Pancreas (tissue), 10 donors: Measurements from ENCODE around the gene DIO2. TPM values are rescaled to one million over a fixed set of nuclear protein-coding genes. Genes with fewer than 3 reads are reported as not detected.
A peak's percentile ranks its signal among the peaks of the same experiment; 100 is the strongest.

Experiments used
- ATAC-seq, 4 donors: fragments of 200-7000 bp; cut with Tn5 transposase; one replicate each; pipeline versions ENCODE4 v1.8.0 to v1.9.1; 2020; ENCODE audit warnings: mild to moderate bottlenecking in 4 of 4, moderate library complexity in 4 of 4
- DNase-seq, 6 donors: peaks; one replicate each; pipeline ENCODE4 v3.0.0-alpha.2; 2020
- FAIRE-seq: peaks from 2 replicates; lab custom pipeline; 2012; peaks lifted over from hg19 to GRCh38; lab: Jason Lieb, UNC
- H3K27ac ChIP-seq, 4 donors: fragments of 200-600 bp; sonication (generic); 1 replicate in 3 of 4; 2 replicates in 1 of 4; pipeline versions ENCODE4 v1.5.0 to v1.8.0; 2020
- H3K27me3 ChIP-seq, 4 donors: fragments of 200-600 bp; one replicate each; pipeline ENCODE4 v1.8.0; 2021
- H3K36me3 ChIP-seq, 3 donors: fragments of 200-600 bp; sonication (generic) in 1 of 3; one replicate each; pipeline versions ENCODE4 v1.5.0 to v1.8.0; 2020 to 2021
- H3K4me1 ChIP-seq, 3 donors: fragments of 200-600 bp; one replicate each; pipeline ENCODE4 v1.8.0; 2021
- H3K4me3 ChIP-seq, 4 donors: fragments of 200-600 bp; sonication (generic) in 2 of 4; one replicate each; pipeline versions ENCODE4 v1.5.0 to v1.8.0; 2020 to 2021
- H3K9me3 ChIP-seq, 4 donors: fragments of 200-600 bp; one replicate each; pipeline ENCODE4 v1.8.0; 2021
- WGBS, 2 donors: extraction: QIAGEN DNeasy Blood & Tissue Kit; methylation state at CpG; one replicate each; pipeline ENCODE4 v1.1.7; 2013; 5-methylcytosine and 5-hydroxymethylcytosine counted together
- intact Hi-C, 3 donors: fragments of 100-400 bp; cut with DNase I; formaldehyde crosslinking; loops; one replicate each; pipeline versions ENCODE4 v1.11.1 to v1.14.2; 2022
- polyA plus RNA-seq, 2 donors: library from polyadenylated mRNA; stranded (reverse); fragments of 200-250 nt; gene quantifications; one replicate each; pipeline ENCODE4 v1.2.3, GENCODE V29; 2013
- total RNA-seq, 6 donors: library from RNA; stranded (reverse); fragmentation: NEBNext Ultra II Directional in 4 of 6; extraction: Animal tissue kit (Norgen Biotek cat#: 25700) in 4 of 6; gene quantifications; one replicate each; pipeline versions ENCODE4 v1.2.1 to v1.2.4, GENCODE V29; 2021 to 2023
- TF ChIP-seq, protein P1 (sequence below), 4 donors: fragments of 200-600 bp; sonication (generic) in 3 of 4; IDR thresholded peaks; one replicate each; pipeline versions ENCODE4 v1.5.0 to v1.8.0; 2021; ENCODE audit warnings: antibody characterized with exemption in 4 of 4
- donor health status: healthy with polysubstance abuse.
- donor health status: DM: no; HTN: no; CAD: no; lungs with moderate emphysema.
- donor health status: DM: no; HTN: no; CAD: no.
- donor health status: control.
- donor health status: control.
- donor health status: Bipolar disorder and iron deficiency.
- donor health status: DM: yes; HTN: yes; CAD: no.
- donor health status: DM: no; HTN: no; CAD: no.
- donor health status: DM: no; HTN: no; CAD: no.
- donor health status: DM: yes; HTN: yes; CAD: no.

The DIO2 gene
- total and polyA plus RNA-seq, 8 donors, result 0.08 to 3.8 (median 0.42) TPM

DNA sequence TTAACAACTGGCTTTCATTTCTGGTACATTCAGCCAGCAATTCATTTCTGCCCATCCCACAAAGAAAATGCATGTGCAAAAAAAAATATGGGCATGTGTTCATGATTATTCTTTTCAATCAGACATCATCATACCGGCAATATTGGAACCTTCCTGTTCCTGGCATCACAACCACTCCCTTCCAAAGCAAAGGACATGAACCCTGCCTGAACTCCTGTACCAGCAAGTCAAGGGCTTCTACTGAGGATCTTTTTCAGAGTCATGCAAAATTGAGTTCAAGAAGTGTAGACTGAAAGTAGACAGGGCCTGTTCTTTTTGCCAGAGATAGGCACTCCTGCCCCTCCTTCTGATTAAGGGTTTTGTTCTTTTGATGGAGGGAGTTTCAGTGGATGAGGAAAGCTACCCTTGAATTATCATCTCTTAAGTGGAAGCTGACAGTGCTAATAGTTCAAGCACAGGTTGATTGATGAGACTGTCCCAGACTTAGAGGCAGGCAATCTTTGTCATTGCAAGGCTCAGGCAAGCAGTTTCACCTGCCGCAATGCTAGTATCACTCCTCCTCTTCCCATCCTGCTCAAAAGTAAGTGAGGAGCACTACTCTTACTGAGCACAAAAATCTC, 22.3 kb upstream of the DIO2 start:
- no peak for FAIRE-seq
- DNase-seq, result no peak
- Histone ChIP-seq H3K27ac (no peak overlapping the region), H3K36me3 (no peaks in the 10 kb centered on the region), H3K9me3 (no peaks in the 10 kb centered on the region), H3K4me1 (no peaks in the 10 kb centered on the region), H3K27me3 (no peaks in the 10 kb centered on the region), H3K4me3 (no peak overlapping the region)
- 58 to 83% methylated on average over 2 of the region's 2 CpGs for WGBS, 2 donors
- TF ChIP-seq, protein P1, sequence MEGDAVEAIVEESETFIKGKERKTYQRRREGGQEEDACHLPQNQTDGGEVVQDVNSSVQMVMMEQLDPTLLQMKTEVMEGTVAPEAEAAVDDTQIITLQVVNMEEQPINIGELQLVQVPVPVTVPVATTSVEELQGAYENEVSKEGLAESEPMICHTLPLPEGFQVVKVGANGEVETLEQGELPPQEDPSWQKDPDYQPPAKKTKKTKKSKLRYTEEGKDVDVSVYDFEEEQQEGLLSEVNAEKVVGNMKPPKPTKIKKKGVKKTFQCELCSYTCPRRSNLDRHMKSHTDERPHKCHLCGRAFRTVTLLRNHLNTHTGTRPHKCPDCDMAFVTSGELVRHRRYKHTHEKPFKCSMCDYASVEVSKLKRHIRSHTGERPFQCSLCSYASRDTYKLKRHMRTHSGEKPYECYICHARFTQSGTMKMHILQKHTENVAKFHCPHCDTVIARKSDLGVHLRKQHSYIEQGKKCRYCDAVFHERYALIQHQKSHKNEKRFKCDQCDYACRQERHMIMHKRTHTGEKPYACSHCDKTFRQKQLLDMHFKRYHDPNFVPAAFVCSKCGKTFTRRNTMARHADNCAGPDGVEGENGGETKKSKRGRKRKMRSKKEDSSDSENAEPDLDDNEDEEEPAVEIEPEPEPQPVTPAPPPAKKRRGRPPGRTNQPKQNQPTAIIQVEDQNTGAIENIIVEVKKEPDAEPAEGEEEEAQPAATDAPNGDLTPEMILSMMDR (IDR thresholded peaks at IDR 0.05), result no peak
- intact Hi-C loops, result no loop called here
- ATAC-seq, result no peak

GRCh38 chr14:80231702-80232101, 20.4 kb upstream of the DIO2 start:
- WGBS, 2 donors, result 42 to 64% methylated on average over 2 of the region's 2 CpGs
- intact Hi-C loops, result no loop called here
- Histone ChIP-seq H3K9me3 (no peaks in the 10 kb centered on the region), H3K36me3 (no peaks in the 10 kb centered on the region), H3K4me1 (no peaks in the 10 kb centered on the region), H3K4me3 (no peak overlapping the region), H3K27ac (no peak overlapping the region), H3K27me3 (no peaks in the 10 kb centered on the region)
- no peak for FAIRE-seq
- TF ChIP-seq, protein P1 (IDR thresholded peaks at IDR 0.05), result no peak
- no peak for DNase-seq
- ATAC-seq, result peak in 3 of 4 donors; percentile 15 to 62 (median 60)

GRCh38 chr14:80223696-80224465, 12.6 kb upstream of the DIO2 start:
- FAIRE-seq (no peak), ATAC-seq (no peak), DNase-seq (no peak)
- H3K4me1 ChIP-seq, result no peaks in the 10 kb centered on the region
- intact Hi-C loops, result no loop called here
- whole genome bisulfite sequencing, 2 donors, result 84 to 90% methylated on average over 3 of the region's 3 CpGs
- no peak overlapping the region for H3K27ac ChIP-seq
- H3K4me3 ChIP-seq, result no peak overlapping the region
- H3K9me3 ChIP-seq, result no peaks in the 10 kb centered on the region
- TF ChIP-seq, protein P1 (IDR thresholded peaks at IDR 0.05), result no peak
- H3K36me3 ChIP-seq, result no peaks in the 10 kb centered on the region
- H3K27me3 ChIP-seq, result no peaks in the 10 kb centered on the region

DNA sequence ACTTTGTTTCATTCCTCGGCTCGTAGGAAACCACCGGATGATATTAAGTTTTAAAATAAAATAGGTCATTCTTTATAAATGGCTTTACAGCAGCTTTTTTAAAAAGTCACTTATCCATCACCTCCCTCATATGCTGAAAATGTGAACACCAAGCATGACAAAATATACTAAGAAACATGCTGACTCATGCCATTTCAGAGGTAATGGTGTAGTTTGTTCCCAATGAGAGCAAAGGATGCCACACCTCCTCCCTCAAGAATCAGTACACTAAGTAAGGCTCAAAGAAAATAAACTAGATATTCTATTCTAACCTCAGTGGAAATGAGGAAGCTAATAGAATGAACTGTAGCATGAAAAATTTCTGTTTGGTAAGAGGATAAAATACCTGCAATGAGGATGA, 5.5 kb upstream of the DIO2 start:
- Histone ChIP-seq H3K9me3 (no peaks in the 10 kb centered on the region), H3K27me3 (no peaks in the 10 kb centered on the region), H3K27ac (no peak overlapping the region), H3K4me3 (no peak overlapping the region), H3K4me1 (peaks cover 0 to 5% (median 0%) of the 10 kb centered on the region in 3 donors), H3K36me3 (no peaks in the 10 kb centered on the region)
- WGBS, 2 donors, result 88 to 94% methylated on average over 3 of the region's 3 CpGs
- intact Hi-C loops, result no loop called here
- FAIRE-seq (no peak), ATAC-seq (no peak), DNase-seq (no peak)
- TF ChIP-seq, protein P1 (IDR thresholded peaks at IDR 0.05), result no peak
